ENCODE measurements around the gene KEAP1.

Gene KEAP1

GRCh38 chr19:10497371-10497770, 5.8 kb downstream of the KEAP1 start:
- Histone ChIP-seq H3K9ac (peak overlapping the region in 7 of 11 experiments; percentile 5 to 35 (median 27); a peak in 6 of 22 replicates), H3K4me3 (no peak overlapping the region), H3K27ac (no peak overlapping the region), H3K36me3 (peaks cover 68 to 91% (median 82%) of the 10 kb centered on the region in 11 experiments), H3K27me3 (no peaks in the 10 kb centered on the region), H4K20me1 (peaks cover 37 to 98% (median 90%) of the 10 kb centered on the region in 11 experiments; a peak in 21 of 22 replicates), H3K4me1 (peaks cover 23 to 45% (median 37%) of the 10 kb centered on the region in 10 experiments), H3K4me2 (no peak overlapping the region; a peak in 2 of 22 replicates), H3K9me3 (replicated peaks in 1 of 11) (no peaks in the 10 kb centered on the region)
- no peak for TF ChIP-seq Cebpa-rat (IDR thresholded peaks at IDR 0.05)

- H3K9ac ChIP-seq, result peak overlapping the region in 3 of 11 experiments; percentile 2 to 38 (median 9); a peak in 2 of 22 replicates
- H3K36me3 ChIP-seq, result peaks cover 90 to 100% (median 99%) of the 10 kb centered on the region in 11 experiments
- peaks cover 53 to 100% (median 99%) of the 10 kb centered on the region in 11 experiments; a peak in 21 of 22 replicates for H4K20me1 ChIP-seq
- H3K4me2 ChIP-seq, result no peak overlapping the region
- H3K4me1 ChIP-seq, result peaks cover 0 to 9% (median 0%) of the 10 kb centered on the region in 10 experiments; a peak in 4 of 20 replicates
- TF ChIP-seq Cebpa-rat (IDR thresholded peaks at IDR 0.05), result no peak
- no peak overlapping the region for H3K27ac ChIP-seq
- no peaks in the 10 kb centered on the region for H3K27me3 ChIP-seq
- H3K9me3 ChIP-seq (replicated peaks in 1 of 11), result no peaks in the 10 kb centered on the region
- H3K4me3 ChIP-seq, result no peak overlapping the region
Observed at GRCh38 chr19:10491472-10492047, 11.6 kb downstream of the KEAP1 start.

GRCh38 chr19:10486551-10486950, 16.6 kb downstream of the KEAP1 start:
- no peak overlapping the region for H3K4me3 ChIP-seq
- H3K27ac ChIP-seq, result no peak overlapping the region
- no peak for TF ChIP-seq Cebpa-rat (IDR thresholded peaks at IDR 0.05)
- H3K9ac ChIP-seq, result peak overlapping the region in 1 of 11 experiments; percentile 9; a peak in 1 of 22 replicates
- peaks cover 72 to 99% (median 84%) of the 10 kb centered on the region in 11 experiments for H3K36me3 ChIP-seq
- H3K27me3 ChIP-seq, result no peaks in the 10 kb centered on the region
- H3K9me3 ChIP-seq (replicated peaks in 1 of 11), result no peaks in the 10 kb centered on the region
- peaks cover 29 to 95% (median 83%) of the 10 kb centered on the region in 11 experiments; a peak in 21 of 22 replicates for H4K20me1 ChIP-seq
- H3K4me1 ChIP-seq, result peaks cover 0 to 11% (median 6%) of the 10 kb centered on the region in 10 experiments; a peak in 10 of 20 replicates
- H3K4me2 ChIP-seq, result no peak overlapping the region

- no peaks in the 10 kb centered on the region for H3K9me3 ChIP-seq (replicated peaks in 1 of 11)
- H3K36me3 ChIP-seq, result peaks cover 0 to 23% (median 9%) of the 10 kb centered on the region in 11 experiments; a peak in 15 of 22 replicates
- H4K20me1 ChIP-seq, result peaks cover 0 to 19% (median 9%) of the 10 kb centered on the region in 11 experiments; a peak in 13 of 22 replicates
- peak overlapping the region; percentile 35 to 79 (median 57); a peak in 19 of 22 replicates for H3K4me2 ChIP-seq
- H3K9ac ChIP-seq, result peak overlapping the region in 2 of 11 experiments; percentile 15 to 38; a peak in 2 of 22 replicates
- H3K27me3 ChIP-seq, result no peaks in the 10 kb centered on the region
- H3K4me1 ChIP-seq, result peaks cover 0 to 21% (median 11%) of the 10 kb centered on the region in 10 experiments; a peak in 14 of 20 replicates
- 0 out of 22 replicates have a peak overlapping the region, but pooled peaks of 1 of the 11 experiments have one; percentile 5 for H3K27ac ChIP-seq
- no peak for TF ChIP-seq Cebpa-rat (IDR thresholded peaks at IDR 0.05)
- H3K4me3 ChIP-seq, result no peak overlapping the region; a peak in 1 of 20 replicates
Observed at GRCh38 chr19:10478903-10479384, 24.2 kb downstream of the KEAP1 start.

- Histone ChIP-seq H3K36me3 (peaks cover 0 to 19% (median 8%) of the 10 kb centered on the region in 11 experiments; a peak in 8 of 22 replicates), H3K4me2 (peak overlapping the region in 8 of 11 experiments; percentile 15 to 79 (median 26); a peak in 9 of 22 replicates), H3K4me3 (no peak overlapping the region), H4K20me1 (peaks cover 0 to 16% (median 6%) of the 10 kb centered on the region in 11 experiments; a peak in 12 of 22 replicates), H3K9ac (no peak overlapping the region), H3K27me3 (no peaks in the 10 kb centered on the region), H3K27ac (no peak overlapping the region), H3K4me1 (peaks cover 0 to 17% (median 11%) of the 10 kb centered on the region in 10 experiments; a peak in 14 of 20 replicates), H3K9me3 (replicated peaks in 1 of 11) (no peaks in the 10 kb centered on the region)
- TF ChIP-seq Cebpa-rat (IDR thresholded peaks at IDR 0.05), result no peak
Observed at GRCh38 chr19:10478476-10478875, 24.7 kb downstream of the KEAP1 start.

GRCh38 chr19:10474962-10475451, 28.1 kb downstream of the KEAP1 start:
- Histone ChIP-seq H3K4me3 (no peak overlapping the region), H3K9me3 (replicated peaks in 1 of 11) (no peaks in the 10 kb centered on the region), H3K27me3 (no peaks in the 10 kb centered on the region), H3K4me2 (no peak overlapping the region), H3K9ac (no peak overlapping the region), H3K27ac (no peak overlapping the region), H3K4me1 (peaks cover 0 to 11% (median 7%) of the 10 kb centered on the region in 10 experiments; a peak in 12 of 20 replicates), H4K20me1 (peaks cover 0 to 2% (median 0%) of the 10 kb centered on the region in 11 experiments; a peak in 1 of 22 replicates), H3K36me3 (no peaks in the 10 kb centered on the region)
- TF ChIP-seq Cebpa-rat (IDR thresholded peaks at IDR 0.05), result no peak

- H3K27me3 ChIP-seq, result no peaks in the 10 kb centered on the region
- no peaks in the 10 kb centered on the region for H3K9me3 ChIP-seq (replicated peaks in 1 of 11)
- no peak overlapping the region for H3K4me2 ChIP-seq
- H3K27ac ChIP-seq, result no peak overlapping the region
- TF ChIP-seq Cebpa-rat (IDR thresholded peaks at IDR 0.05), result no peak
- H3K4me1 ChIP-seq, result no peaks in the 10 kb centered on the region
- H3K9ac ChIP-seq, result peak overlapping the region in 1 of 11 experiments; percentile 15; a peak in 1 of 22 replicates
- H4K20me1 ChIP-seq, result peaks cover 0 to under 1% (median 0%) of the 10 kb centered on the region in 11 experiments; a peak in 1 of 22 replicates
- H3K36me3 ChIP-seq, result peaks cover 0 to 14% (median 0%) of the 10 kb centered on the region in 11 experiments; a peak in 7 of 22 replicates
- H3K4me3 ChIP-seq, result no peak overlapping the region
Observed at GRCh38 chr19:10473192-10473591, 30.0 kb downstream of the KEAP1 start.

GRCh38 chr19:10471909-10472308, 31.2 kb downstream of the KEAP1 start:
- no peaks in the 10 kb centered on the region for H3K9me3 ChIP-seq (replicated peaks in 1 of 11)
- no peak overlapping the region for H3K9ac ChIP-seq
- no peak for TF ChIP-seq Cebpa-rat (IDR thresholded peaks at IDR 0.05)

GRCh38 chr19:10468133-10468532, 35.0 kb downstream of the KEAP1 start:
- Histone ChIP-seq H3K36me3 (peaks cover 18 to 53% (median 38%) of the 10 kb centered on the region in 11 experiments), H3K4me3 (no peak overlapping the region)

More at GRCh38 chr19:10471909-10472308, 31.2 kb downstream of the KEAP1 start:
- no peak overlapping the region for H3K27ac ChIP-seq
- peaks cover 5 to 24% (median 10%) of the 10 kb centered on the region in 11 experiments; a peak in 21 of 22 replicates for H3K36me3 ChIP-seq
- no peak overlapping the region for H3K4me2 ChIP-seq
- peaks cover 0 to 9% (median 6%) of the 10 kb centered on the region in 10 experiments; a peak in 12 of 20 replicates for H3K4me1 ChIP-seq
- no peaks in the 10 kb centered on the region; a peak in 1 of 22 replicates for H4K20me1 ChIP-seq
- H3K27me3 ChIP-seq, result no peaks in the 10 kb centered on the region
- H3K4me3 ChIP-seq, result no peak overlapping the region

More at GRCh38 chr19:10468133-10468532, 35.0 kb downstream of the KEAP1 start:
- Histone ChIP-seq H3K9me3 (replicated peaks in 1 of 11) (no peaks in the 10 kb centered on the region), H3K9ac (no peak overlapping the region), H3K27me3 (no peaks in the 10 kb centered on the region), H4K20me1 (no peaks in the 10 kb centered on the region; a peak in 1 of 22 replicates), H3K4me1 (peaks cover 0 to 10% (median 7%) of the 10 kb centered on the region in 10 experiments; a peak in 12 of 20 replicates), H3K4me2 (no peak overlapping the region), H3K27ac (no peak overlapping the region)
- no peak for TF ChIP-seq Cebpa-rat (IDR thresholded peaks at IDR 0.05)

Data from BLaER1 treated with 17β-estradiol and CSF1 and Interleukin-3, amounts not matched to agents 10 nM and 100 nM (cell line).